Vagina (tissue), 2 donors: ENCODE data around the gene PLA2G2A.

Experiments used
- POLR2A ChIP-seq, 2 donors: fragments of 450-650 bp; IDR thresholded peaks; one replicate each; pipeline ENCODE4 v1.6.1; 2017; ENCODE audit warnings: antibody characterized with exemption in 2 of 2, mild to moderate bottlenecking in 2 of 2, moderate library complexity in 2 of 2
- TF ChIP-seq, protein P1 (sequence below), 3 experiments: fragments of 450-650 bp in 2 of 3; fragments of 200-600 bp in 1 of 3; sonication (generic) in 1 of 3; IDR thresholded peaks; one replicate each; pipeline ENCODE4 v1.5.1; 2017 to 2019; ENCODE audit warnings: antibody characterized with exemption in 3 of 3, mild to moderate bottlenecking in 2 of 3, moderate library complexity in 2 of 3

DNA sequence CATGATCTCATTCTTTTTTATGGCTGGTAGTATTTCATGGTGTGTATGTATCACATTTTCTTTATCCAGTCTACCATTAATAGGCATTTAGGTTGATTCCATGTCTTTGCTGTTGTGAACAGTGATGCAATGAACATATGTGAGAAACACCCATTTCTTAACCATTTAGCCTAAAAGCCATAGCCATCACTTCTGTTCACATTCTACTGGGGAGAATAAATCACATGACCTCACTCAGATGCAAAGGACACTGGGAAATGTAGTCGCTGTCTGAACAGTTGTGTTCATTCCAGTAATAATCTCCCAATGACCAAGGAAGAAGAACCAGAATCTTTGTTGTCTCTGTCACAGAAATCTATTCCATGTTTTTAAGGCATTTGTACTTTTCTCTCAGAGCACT is 40.9 kb downstream of the PLA2G2A start:
- TF ChIP-seq, protein P1, sequence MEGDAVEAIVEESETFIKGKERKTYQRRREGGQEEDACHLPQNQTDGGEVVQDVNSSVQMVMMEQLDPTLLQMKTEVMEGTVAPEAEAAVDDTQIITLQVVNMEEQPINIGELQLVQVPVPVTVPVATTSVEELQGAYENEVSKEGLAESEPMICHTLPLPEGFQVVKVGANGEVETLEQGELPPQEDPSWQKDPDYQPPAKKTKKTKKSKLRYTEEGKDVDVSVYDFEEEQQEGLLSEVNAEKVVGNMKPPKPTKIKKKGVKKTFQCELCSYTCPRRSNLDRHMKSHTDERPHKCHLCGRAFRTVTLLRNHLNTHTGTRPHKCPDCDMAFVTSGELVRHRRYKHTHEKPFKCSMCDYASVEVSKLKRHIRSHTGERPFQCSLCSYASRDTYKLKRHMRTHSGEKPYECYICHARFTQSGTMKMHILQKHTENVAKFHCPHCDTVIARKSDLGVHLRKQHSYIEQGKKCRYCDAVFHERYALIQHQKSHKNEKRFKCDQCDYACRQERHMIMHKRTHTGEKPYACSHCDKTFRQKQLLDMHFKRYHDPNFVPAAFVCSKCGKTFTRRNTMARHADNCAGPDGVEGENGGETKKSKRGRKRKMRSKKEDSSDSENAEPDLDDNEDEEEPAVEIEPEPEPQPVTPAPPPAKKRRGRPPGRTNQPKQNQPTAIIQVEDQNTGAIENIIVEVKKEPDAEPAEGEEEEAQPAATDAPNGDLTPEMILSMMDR (IDR thresholded peaks at IDR 0.05) = no peak
- no peak for TF ChIP-seq POLR2A (IDR thresholded peaks at IDR 0.05)
